HG02938 (cell line): Measurements from ENCODE around the gene CD68.
"Not testable (repeated sequence)": the region's sequence is repeated elsewhere in the genome, so short reads cannot be mapped to it uniquely, and the experiment has no call there.

Source experiments
- ATAC-seq: cut with Tn5 transposase; IDR thresholded peaks from one replicate; pipeline ENCODE4 v1.9.1; 2021; ENCODE audit warnings: mild to moderate bottlenecking, moderate library complexity; ENCODE audit not compliant: unreplicated experiment

Gene CD68

GRCh38 chr17:7580604-7581575 lies 1.5 kb downstream of the CD68 start:
- no peak for ATAC-seq

DNA sequence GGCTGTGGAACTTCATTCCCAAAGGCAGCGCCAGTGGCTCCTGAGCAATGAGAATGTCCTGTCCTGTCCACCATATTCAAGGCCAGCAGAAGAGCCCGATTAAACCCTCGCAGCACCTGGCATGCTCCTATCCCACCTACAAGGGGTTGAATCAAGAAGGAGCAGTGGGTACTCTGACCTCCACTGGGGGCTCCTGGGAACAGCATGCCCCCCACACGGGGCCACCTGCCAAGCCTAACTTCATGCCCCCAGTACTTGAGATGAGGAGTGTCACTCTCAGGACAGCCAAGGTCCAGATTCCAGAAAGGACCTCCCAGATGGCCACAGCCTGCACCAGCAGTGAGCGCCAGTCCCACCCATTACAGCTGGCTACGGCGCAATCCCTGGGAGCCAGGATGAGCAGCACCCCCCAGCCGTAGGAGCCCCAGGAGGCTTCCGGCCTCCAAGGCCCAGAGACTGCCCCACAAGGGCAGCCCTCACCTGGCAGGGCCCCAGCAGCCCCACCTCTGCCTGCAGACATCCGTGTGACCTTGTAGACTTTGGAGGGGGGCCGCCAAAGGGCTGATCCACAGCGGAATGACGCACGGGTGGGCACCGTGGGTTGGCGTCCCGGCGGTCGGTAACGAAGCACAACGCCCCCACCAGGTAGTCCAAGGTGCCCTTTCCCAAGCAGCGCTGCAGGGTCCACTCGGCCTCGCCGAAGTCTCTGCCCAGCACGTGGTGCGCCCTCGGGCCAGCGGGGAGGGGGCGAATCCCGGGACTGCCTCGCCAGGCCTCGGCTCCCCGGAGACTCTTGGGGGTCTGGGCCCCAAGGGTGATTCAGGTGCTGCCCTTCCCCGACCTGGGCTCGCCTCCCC lies 3.2 kb downstream of the CD68 start:
- no peak for ATAC-seq

- ATAC-seq, result peak; percentile 58
Observed at GRCh38 chr17:7583253-7584109, 4.0 kb downstream of the CD68 start, which contains the start of gene MPDU1. MPDU1 (plus strand) TSS chr17:7583852; CDS start chr17:7583863, 11 bp downstream.

DNA sequence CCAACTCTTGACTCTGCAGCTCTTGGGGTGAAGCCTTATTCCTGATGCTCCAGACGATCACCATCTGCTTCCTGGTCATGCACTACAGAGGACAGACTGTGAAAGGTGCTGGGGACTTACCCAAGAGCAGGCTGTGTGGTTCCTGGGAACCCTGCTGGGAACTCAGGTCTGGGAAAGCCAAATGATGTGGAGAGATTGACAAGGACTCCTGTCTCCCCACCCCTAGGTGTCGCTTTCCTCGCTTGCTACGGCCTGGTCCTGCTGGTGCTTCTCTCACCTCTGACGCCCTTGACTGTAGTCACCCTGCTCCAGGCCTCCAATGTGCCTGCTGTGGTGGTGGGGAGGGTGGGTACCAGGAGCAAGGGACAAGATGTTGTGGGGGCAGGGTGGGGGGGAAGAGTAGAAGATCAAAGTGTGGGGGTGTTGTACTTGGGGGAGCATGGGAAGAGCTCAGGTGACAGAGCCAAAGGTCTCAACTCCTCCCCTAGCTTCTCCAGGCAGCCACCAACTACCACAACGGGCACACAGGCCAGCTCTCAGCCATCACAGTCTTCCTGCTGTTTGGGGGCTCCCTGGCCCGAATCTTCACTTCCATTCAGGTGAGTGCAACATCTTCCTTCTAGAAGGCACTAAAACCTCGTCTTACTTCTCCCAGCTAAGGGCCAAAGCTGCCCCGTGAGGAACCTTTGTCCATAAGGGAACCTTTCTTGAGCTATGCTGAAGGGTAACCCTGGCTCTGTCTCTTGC lies 7.4 kb downstream of the CD68 start:
- no peak for ATAC-seq

DNA sequence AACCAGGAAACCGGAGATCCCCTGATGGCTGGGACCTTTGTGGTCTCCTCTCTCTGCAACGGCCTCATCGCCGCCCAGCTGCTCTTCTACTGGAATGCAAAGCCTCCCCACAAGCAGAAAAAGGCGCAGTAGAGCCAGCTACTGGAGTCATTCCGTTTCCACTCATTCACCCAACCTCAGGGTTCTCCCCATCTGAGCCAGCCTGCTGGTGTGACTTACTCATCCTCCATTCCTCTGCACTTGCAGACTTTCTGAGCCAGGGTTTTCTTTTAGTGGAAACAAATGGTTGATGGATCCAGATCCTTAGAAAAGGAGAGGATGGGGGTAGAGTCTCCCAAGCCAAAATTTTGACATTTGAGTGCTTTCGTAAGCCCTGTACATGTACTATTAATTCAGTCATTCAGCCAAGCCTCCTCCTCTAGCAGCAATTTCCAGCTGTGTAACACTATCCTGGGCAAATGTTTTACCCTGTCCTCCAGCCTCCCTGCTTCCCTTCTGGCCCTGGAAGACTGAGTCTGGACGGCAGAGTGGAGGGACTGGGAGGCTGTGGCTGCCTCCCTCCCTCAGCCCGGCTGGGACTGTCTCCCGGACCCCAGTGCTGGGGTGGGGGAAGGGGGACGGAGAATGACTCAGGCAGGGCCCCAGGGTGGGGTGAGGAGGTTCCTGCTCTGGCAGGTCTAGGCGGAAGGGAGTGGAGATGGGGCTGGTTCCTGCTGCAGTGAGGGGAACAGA lies 8.1 kb downstream of the CD68 start:
- ATAC-seq, result no peak

GRCh38 chr17:7588553-7589203 lies 9.2 kb downstream of the CD68 start:
- no peak for ATAC-seq

DNA sequence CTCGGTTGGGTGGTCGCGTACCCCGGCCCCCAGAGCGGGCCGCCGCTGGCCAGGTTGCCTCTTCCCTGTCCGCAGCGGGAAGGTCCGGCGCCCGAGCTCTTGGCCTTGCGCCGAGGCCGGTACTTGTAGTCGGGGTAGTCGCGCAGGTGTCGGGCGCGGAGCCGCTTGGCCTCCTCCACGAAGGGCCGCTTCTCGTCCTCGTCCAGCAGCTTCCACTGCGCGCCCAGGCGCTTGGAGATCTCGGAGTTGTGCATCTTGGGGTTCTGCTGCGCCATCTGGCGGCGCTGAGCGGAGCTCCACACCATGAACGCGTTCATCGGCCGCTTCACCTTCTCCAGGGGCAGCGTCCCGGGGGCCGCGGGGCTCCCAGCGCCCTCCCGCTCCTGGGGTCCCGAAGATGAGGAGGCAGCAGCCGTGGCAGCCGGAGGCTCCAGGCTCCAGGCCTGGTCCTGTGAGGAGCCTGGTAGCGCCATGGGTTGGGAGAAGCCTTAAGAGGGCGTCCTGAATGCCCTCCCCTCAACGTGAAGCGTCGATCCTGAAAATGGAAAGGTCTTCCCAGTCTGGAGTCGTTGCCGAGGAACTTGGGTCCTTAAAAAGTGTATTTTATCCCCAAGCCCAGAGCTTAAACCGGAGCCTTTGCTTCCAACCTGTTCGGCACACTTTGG lies 9.9 kb downstream of the CD68 start:
- ATAC-seq, result no peak

DNA sequence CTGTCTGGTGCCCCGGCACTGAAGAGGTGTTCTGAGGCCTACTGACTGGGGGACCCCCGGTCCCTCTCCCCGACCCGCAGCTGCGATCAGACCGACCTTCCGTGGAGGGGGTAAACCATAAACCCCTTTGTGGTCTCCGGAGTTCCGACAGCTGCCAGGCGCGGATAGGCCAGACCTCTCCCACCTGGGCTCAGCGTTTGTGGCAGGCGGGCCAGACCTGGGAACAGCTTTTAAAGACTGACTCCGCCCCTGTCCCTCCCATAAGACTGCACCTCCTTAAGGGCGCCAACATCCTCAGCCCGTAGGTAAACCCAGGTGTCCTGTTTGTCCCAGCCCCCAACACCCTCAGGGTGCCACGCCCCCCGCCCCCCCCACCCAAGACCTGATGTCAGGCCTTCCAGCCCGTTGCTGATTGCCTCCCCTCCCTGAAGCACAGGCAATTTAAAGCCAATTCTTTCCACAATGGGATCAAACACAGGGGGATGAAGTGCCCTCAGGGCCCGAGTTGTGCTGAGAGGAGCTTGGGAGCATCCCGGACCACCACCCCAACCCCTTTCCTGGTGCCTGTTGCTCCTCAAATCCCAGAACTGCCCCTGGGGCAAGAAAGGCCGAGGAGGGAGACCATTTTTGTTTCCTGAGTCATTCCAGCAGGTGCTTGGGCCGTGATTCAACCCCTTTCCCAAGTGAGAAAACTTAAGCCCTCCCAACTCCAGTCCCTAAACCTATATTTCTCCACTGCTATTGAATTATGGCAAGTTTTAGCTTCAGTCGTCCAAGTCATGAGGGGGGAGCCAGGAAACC lies 10.7 kb downstream of the CD68 start, which contains the start of gene SOX15:
SOX15 (minus strand) TSS at position 204 of the 801 bp plus-strand sequence. CDS start 418 bp downstream, outside the sequence.
- ATAC-seq, result no peak

DNA sequence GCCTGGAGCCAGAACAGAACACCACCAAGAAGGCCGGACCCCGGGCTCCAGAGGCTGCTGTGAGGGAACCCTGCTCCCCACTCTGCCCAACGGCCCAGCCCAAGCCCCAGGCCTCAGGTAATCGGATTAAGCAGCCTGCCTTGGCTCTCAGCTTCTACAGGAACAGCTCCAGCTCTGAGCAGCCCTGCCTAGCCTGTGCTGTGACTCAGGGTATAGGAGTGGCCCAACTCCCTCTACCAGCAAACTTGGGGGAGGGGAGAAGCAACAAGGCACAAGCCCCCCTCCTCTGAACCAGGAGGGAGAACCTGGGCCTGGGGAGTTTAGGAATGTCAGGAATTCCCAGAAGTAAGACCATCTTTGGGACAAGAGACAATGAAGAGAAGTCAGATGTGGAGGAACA lies 11.3 kb downstream of the CD68 start:
- ATAC-seq, result no peak

- no peak for ATAC-seq
Observed at GRCh38 chr17:7591596-7591995, 12.2 kb downstream of the CD68 start.

DNA sequence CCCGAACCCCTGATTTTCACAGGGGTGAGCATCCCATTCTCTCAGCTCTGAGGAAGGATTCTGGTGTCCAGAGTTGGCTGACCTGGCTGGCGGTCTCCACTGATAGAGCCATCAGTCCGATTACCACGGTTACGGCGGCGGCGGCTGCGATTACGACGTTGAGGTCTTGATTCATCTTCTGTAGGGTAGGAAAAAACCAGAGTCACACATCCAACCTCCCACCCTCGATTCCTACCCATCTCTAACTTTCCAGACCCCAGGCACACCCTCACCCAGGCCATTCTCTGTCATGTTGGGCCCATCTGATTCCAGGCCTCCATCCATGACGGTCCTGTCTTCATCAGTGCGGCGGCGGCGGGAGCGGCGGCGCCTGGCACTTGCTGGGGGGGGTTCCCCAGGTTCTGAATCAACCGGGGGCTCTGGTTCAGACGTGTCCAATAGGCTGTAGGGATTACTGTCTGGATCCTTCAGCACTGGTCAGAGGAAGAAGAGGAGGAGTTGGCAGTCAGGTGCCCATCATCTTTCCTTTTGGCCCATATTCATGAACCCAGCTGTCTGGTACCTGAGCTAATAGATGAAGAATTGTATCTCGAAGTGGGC lies 13.1 kb downstream of the CD68 start:
- no peak for ATAC-seq

GRCh38 chr17:7593296-7593695 lies 13.9 kb downstream of the CD68 start:
- ATAC-seq, result no peak

- not testable (repeated sequence) for ATAC-seq
Observed at GRCh38 chr17:7597561-7597960, 18.1 kb downstream of the CD68 start.

- no peak for ATAC-seq
Observed at GRCh38 chr17:7606280-7606679, 26.8 kb downstream of the CD68 start.

- no peak for ATAC-seq
Observed at GRCh38 chr17:7610641-7611040, 31.2 kb downstream of the CD68 start.

GRCh38 chr17:7611635-7612293 lies 32.3 kb downstream of the CD68 start:
- ATAC-seq, result no peak
